HG02610 (cell line): ENCODE results near the gene C16orf87.
"Not testable (repeated sequence)": the region's sequence is repeated elsewhere in the genome, so short reads cannot be mapped to it uniquely, and the experiment has no call there.

Experiments used
- ATAC-seq: cut with Tn5 transposase; IDR thresholded peaks from one replicate; pipeline ENCODE4 v1.9.1; 2021; ENCODE audit warnings: mild to moderate bottlenecking, moderate library complexity; ENCODE audit not compliant: unreplicated experiment

C16orf87 gene

DNA sequence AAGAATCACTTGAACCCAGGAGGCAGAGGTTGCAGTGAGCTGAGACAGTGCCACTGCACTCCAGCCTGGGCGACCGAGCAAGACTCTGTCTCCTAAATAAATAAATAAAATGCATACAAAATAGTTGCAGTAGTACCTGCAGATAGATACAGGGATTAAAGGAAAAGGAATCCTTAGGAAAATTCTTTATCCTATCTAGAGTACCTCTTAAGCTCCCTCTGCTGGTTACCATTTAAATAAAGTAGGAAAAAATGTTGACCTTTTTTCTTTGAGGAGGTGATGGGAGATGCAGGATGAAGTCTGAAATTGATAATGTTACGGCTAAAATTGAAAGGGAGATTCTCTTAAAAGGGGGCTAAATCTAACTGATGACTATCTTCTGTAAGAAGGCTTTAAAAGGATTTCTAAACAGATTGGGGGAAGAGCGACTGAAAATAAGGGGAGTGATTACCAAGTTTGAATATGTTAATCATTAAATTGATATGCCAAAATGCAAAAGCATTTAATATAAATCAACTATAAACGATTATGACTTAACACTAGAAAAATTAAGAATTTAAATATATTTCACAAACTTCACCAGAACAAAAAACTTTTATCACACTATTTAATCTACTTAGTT, 29.4 kb downstream of the C16orf87 start:
- no peak for ATAC-seq

DNA sequence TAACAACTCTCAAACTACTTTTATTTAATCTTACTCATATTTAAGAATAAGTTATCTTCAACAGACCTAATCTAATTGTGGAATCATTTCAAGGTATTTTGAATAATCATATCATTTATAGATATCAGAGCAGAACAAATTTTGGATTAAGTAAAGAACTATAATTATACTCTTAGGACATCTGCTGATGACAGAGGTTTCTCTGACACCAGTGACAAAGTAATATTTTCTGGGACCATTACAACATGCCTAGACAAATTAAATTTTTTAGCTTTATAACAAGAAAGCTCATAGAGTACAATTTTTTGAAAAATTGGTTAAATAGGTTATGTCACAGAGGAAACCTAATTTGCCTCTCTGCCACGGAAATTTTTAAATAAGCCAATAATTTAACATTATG, 30.5 kb downstream of the C16orf87 start:
- no peak for ATAC-seq

DNA sequence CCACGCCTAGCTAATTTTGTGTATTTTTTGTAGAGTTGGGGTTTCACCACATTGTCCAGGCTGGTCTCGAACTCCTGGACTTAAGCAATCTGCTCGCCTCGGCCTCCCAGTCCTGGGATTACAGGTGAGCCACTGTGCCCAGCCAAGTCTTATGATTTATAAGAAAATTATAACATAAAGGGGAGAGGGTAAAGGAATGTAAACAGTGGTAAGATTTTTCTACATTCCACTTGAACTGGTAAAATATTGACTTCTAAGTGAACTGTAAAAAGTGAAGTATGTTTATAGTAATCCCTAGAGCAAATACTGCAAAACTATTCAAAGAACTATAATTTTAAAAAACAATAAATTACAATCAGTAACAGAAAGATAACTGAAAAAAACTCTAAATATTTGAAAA, 33.5 kb downstream of the C16orf87 start:
- no peak for ATAC-seq

DNA sequence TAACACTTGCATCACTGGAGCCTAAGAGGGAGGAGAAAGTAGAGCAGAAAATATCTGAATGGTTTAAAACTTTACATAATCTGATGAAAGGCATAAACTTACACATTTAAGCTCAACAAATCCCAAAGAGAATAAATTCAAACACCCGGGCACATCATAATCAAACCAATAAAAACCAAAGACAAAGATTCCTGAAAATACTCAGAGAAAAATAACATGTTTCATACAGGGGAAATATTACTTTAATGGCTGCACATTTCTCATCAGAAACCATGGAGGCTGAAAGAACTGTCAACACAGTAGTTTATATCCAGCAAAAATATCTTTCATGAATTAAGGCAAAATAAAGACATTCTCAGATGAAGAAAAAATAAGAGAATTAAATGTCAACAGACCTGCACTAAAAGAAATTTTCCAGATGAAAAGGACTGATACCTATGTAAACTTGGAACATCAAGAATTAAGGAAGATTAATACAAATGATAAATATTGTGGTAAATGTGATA, 34.2 kb downstream of the C16orf87 start:
- no peak for ATAC-seq

DNA sequence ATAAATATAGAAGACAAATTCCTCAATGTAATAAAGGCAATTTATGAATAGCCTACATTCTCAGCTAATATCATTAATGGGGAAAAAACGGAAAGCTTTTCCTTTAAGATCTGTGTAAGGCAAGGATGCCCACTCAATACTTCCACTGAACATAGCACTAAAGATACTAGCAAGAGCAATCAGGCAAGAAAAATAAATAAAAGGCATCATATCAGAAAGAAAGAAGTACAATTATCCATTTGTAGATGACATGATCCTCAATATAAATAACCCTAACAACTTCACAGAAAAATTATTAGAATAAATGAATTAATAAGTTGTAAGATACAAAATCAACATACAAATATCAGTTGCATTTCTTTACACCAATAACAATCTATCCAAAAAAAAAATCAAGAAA, 37.1 kb downstream of the C16orf87 start:
- ATAC-seq, result no peak

DNA sequence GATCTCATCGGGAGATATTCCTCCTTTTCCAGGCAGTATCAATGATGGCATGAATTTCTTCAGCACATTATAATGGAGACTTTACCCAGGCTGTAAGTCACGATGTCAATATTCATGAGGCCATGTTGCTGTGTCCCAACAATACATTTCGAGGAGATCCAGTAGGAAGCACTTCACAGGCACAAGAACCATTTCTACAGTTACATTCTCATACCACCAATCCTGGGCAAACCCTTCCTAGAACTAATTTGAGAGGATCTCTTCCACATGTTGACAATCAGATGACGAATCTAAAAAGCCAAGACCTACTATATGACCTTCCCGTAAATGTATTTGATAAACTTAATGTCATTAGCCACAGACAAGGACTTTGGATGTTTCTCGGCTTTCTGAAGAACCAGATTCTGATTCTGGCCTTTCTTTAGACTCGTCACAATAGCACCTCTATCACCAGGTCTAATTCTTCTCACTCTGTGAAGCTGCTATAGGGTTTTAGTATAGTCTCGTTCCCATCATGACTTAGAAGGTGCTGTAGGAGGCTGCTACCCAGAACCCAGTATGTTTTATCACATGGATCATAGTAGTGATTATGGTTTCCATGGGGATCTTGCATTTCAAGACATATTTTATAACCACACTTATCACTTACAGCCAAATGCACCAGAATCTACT, 40.2 kb downstream of the C16orf87 start:
- no peak for ATAC-seq

DNA sequence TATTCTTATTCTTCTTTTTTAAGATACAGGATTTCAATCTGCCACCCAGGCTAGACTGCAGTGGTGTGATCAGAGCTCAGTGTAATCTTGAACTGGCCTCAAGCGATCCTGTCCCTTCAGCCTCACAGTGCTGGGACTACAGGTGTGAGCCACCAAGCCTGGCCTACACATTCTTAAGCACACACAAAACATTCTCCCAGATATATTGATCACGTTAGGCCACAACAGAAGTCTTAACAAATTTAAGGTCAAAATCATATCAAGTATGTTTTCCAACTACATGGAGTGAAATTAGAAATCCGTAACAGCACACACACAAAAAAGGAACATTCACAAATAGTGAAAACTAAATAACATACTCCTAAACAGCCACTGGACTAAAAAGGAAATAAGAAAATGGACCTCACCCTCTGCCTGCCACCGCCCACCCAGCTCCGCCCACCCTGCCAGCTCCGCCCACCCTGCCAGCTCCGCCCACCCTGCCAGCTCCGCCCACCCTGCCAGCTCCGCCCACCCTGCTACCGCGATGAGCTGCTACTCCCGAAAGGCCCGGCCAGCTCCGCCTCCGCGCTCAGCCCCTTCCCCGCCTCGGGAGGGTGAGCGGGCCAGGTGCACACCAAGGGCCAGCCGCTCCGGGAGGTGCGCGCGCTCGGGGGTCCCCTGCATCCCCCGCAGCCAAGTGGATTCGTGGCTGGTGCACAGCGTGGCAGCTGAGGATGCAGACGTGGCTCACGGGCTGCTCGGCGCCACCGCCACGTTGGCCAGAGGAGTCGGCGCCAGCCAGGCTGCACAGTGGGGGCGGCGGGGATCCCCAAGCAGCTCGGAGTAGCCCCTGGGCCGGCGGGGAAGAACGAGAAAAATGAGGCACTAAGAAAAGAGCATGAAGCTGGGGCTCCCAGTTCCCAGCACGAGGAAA, 41.2 kb downstream of the C16orf87 start:
- peak; percentile 73 for ATAC-seq

DNA sequence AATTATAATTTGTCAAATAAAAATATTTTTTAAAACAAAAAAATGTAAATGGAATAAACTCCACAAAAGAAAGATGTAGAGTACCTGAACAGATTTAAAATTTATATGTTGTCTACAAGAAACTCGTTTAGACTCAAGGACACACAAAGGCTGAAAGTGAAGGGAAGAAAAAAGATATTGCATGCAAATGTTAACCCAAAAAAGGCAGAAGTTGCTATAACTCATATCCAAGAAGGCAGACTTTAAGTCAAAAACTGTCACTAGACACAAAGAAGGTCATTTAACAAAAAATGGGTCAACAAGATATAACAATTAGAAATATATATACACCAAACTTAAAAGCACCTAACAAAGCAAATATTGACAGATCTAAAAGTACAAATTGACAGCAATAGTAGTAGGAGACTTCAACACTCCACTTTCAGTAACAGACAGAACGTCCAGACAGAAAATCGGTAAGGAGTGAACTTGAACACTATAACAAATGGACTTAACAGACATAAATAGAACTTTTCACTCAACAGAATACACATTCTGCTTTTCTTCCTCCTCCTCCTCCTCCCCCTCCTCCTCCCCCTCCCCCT, 42.0 kb downstream of the C16orf87 start:
- no peak for ATAC-seq

DNA sequence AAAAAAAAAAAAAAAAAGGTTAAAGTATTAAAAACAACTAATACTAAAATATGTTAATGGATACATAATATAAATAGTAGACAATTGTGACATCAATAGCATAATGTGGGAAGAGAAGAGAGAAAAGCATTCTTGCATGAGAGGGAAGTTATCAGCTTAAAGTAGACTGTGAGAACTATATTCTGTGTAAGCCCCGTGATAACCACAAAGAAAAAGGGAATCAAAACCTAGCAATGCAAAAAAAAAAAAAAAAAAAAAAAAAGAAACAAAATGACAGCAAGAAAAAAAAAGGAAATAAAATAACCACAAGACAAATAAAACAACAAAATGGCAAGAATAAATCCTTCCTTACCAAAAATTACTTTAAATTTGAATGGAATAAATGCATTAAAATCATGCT, 43.1 kb downstream of the C16orf87 start:
- ATAC-seq, result peak; percentile 42

DNA sequence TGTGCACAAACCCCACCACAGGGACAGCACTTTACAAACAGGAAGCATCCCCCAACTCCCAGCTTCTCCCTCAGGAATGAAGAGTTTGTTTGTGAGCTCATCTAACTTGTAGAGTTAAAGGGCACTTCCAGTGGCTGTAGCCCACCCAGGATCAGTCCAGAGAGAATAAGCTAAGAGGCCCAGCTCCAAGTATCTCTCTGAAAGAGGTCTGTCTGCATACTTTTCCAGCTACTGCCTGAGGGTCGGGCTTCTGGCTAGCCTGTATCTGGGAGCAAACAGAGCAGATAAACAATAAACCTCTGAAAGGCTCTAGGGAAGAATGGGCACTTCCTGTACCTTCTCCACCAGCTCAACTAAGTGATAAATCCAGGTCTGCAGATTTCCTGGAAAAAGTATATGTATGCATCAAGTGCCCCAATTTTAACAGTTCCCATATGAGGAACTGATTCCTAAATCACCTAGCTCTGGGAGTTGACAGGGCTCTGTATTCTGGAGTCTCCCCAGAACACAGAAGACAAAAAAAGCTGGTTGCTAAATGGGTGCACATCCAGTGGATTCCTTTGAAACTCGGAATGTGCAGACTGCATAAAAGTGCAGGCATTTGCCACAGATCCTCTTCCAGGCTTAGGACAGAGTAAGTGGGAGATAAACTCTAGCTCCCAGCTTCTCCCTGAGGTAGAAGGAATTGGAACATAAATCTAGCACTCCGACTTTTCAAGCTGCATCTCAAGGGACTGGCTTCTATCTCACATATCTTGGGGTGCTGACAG, 45.7 kb downstream of the C16orf87 start:
- no peak for ATAC-seq

DNA sequence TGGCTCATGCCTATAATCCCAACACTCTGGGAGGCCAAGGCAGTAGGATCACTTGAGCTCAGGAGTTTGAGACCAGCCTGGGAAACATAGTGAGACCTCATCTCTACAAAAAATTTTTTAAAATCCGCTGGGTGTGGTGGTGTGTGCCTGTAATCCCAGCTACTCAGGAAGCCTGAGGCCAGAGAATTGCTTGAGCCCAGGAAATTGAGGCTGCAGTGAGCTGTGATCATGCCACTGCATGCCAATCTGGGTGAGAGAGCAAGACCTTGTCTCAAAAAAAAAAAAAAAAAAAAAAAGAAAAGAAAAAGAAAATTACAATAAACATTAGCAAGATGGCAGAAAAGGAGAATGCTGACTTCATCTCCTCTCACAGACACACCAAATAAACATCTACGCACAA, 46.4 kb downstream of the C16orf87 start:
- not testable (repeated sequence) for ATAC-seq

DNA sequence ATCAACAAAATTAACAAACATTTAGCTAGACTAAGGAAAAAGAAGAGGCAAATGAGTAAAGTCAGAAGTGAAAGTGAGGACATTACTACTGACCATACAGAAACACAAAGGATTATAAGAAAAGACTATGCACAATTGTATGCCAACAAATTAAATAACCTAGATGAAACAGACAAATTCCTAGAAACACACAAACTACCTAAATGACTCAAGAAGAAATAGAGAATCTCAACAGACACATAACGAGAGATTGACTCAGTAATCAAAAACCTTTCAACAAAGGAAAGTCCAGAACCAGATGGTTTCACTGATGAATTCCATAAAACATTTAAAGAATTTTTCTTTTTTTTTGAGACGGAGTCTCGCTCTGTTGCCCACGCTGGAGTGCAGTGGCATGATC, 47.2 kb downstream of the C16orf87 start:
- ATAC-seq, result peak; percentile 38

DNA sequence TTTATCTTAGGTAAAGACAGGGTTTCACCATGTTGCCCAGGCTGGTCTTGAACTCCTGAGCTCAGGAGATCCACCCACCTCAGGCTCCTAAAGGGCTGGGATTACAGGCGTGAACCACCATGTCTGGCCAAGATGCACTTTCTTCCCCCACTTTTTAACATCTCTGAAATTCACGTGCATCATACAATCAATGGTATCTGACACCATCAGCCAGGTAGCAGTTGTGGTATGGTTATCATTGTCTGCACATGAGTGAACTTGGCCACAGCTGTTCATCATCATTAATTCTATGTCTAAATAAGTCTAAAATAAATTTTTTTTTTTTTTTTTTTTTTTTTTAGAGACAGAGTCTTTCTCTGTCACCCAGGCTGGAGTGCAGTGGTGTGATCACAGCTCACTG, 48.7 kb downstream of the C16orf87 start:
- ATAC-seq, result no peak

DNA sequence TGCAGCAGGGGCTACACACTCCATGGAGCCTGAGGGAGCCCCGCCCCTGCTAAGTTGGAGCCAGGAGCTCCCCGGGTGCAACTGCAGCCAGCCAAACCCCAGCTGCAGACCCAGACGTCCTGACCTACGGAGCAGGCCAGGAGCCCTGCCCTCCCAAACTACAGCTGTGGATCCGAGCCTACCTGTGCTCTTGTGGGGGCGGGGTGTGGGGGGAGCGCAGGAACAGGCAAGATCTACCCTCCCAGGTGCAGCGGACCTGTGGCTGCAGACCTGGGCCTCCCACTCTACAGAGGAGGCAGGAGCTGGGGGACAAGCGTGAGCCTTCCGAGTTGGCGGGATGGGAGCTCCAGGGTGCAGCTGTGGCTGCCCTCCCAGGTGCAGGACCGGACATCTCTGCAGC, 53.2 kb downstream of the C16orf87 start:
- no peak for ATAC-seq

DNA sequence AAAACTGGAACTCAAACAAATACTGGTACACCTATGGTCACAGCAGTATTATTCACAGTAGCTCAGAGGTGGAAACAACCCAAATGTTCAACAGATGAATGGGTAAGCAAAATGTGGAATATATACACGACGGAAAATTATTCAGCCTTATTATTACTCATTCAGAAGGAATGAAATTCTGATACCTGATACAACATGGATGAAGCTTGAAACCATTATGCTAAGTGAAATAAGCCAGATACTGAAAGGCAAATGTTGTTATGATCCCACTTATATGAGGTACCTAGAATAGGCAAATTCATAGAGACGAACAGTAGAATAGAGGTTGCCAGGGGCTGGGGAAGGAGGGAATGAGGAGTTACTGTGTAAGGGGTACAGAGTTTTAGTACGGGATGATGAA, 55.8 kb downstream of the C16orf87 start:
- ATAC-seq, result peak; percentile 19

DNA sequence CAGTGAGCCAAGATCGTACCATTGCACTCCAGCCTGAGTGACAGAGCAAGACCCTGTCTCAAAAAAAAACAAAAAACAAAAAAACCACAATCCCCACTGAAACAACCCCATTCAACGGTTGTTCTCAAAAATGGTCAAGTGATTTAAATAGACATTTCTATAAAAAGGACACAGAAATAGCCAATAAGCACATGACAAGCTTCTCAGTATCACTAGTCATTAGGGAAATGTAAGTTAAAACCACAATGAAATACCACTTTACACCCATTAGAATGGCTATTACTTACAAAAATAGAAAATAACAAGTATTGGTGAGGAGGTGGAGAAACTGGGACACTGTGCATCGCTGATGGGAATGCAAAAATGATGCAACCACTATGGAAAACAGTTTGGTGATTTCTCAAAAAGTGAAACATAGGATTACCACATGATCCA, 56.2 kb downstream of the C16orf87 start:
- peak; percentile 76 for ATAC-seq

DNA sequence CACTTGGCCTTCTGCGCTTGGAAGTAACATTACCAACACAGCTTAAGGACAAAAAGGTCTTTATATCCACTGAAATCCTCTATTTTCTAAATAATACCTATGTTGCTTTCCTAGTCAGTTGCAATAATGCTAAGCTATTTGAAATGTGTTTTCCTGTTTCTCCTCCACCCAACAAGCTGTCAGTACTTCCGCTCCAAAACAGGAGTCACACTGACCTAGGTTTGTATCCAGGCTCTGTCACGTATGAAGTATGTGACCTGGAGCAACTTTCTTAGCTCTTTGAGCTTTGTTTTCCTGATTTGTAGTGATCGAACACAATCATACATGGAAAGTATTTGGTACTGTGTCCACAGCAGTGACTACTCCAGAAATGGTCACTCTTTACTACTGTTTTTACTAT, 58.5 kb downstream of the C16orf87 start:
- no peak for ATAC-seq

DNA sequence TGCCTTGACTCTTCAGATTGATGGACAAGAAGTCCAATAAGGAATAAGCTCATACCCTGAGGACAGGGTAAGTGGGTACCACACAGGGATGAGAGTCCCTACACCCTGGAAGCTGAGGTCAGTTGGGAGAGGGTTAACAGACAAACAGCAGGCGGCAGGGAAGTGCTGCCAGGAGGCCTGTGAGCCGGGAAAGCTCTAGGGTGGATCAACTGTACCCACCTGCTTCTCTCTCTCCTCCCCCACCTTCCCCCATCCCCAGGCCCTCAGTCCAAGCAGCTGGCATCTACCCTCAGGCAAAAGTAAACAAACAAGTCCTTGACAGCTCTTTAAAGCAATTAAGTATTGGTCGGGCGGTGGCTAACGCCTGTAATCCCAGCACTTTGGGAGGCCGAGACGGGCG, 62.2 kb downstream of the C16orf87 start:
- ATAC-seq, result no peak

DNA sequence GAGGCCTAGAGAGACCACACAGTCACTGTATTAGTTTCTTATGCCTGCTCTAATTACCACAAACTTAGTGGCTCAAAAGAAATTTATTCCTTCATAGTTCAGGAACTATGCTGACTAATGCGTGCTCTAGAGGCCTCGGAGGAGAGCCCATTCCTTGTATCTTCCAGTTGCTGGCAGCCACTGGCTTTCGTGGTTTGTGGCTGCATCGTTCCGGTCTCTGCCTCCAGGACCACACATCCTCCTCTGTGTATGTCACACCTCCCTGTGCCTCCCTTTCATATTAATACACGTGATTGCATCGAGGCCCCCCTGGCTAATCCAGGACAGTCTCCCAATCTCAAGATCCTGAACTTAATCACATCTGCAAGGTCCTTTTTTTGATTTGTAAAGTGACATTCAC, 65.9 kb downstream of the C16orf87 start:
- ATAC-seq, result no peak

DNA sequence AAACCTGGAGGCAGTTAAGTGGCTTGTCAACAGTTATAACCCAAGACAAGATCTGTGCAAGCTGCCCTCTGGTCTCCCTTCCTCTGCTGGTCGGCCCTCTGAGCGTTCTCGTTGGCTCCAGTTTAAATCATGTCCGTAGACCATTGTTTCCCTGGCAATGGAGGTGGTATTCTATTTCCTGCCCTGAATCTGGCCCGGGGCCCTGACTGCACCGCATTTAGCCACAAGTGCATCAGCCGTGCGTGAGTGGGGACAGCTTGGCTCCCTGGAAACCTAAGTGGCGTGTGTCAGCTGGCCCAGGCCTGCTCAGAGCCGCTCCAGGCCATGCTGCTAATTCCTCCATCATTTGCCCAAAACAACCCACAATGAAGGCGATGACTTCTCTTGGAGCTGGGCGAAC, 67.8 kb downstream of the C16orf87 start:
- no peak for ATAC-seq

DNA sequence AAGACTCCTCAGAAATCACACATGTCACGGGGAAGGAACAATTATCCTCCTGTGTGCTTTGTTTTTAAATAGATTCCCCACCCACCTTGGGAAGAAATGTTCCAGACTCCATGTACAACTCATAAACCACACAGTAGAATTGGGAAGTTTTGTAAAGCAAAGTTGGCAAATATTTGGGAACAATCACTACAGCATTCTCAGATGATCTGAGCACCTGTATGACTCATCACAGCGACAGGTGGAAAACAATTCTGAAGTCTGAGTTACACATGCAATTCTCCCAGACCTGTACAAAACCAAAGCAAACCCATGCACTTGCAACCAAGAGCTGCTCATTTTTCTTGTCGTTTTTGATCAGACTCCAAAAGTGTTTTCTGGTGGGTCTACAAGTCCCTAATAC, 68.4 kb downstream of the C16orf87 start:
- ATAC-seq, result no peak
